HepG2 (cell line): ENCODE measurements around the gene ENC1. TPM values are rescaled to one million over a fixed set of nuclear protein-coding genes. Genes with fewer than 3 reads are reported as not detected.

Experiments used
- ATAC-seq: fragments of 200-7000 bp; cut with Tn5 transposase; 3 replicates; pipeline ENCODE4 v1.9.1; 2020; ENCODE audit warnings: mild to moderate bottlenecking, moderate library complexity
- BruUV-seq: library from RNA; stranded (reverse); fragments of 400-500 nt; replicated peaks from 2 replicates; lab custom pipeline; 2021; lab: Mats Ljungman, UMichigan
- CTCF ChIA-PET: fragments of 300-600 bp; formaldehyde crosslinking; extraction: SDS; loops from one replicate; lab custom pipeline; 2021; ENCODE audit warnings: low total read pairs, inconsistent platforms, low intra/inter-chr PET ratio; lab: Yijun Ruan, JAX
- POLR2A ChIA-PET: fragments of 350-600 bp; sonication (Branson Sonifier 250); formaldehyde crosslinking; loops from one replicate; lab custom pipeline; 2020; ENCODE audit warnings: antibody characterized with exemption, inconsistent platforms; lab: Yijun Ruan, JAX
- DNase-seq: peaks from one replicate; pipeline ENCODE4 v3.0.0-alpha.2; 2015; ENCODE audit warnings: low spot score
- FAIRE-seq: peaks from 3 replicates; lab custom pipeline; 2011; peaks lifted over from hg19 to GRCh38; lab: Jason Lieb, UNC
- H2AFZ ChIP-seq: one replicate; pipeline ENCODE4 v1.6.1; 2011; ENCODE audit warnings: low read length, inconsistent platforms
- H3K27ac ChIP-seq: fragments of 300-600 bp; 3 replicates; pipeline ENCODE4 v1.8.0; 2011; ENCODE audit warnings: mixed run types, mild to moderate bottlenecking, mixed read lengths, low read length, inconsistent platforms; ENCODE audit not compliant: insufficient read depth; ENCODE audit errors: extremely low read length
- H3K27me3 ChIP-seq, 2 experiments: fragments of 200-600 bp in 1 of 2; 2 replicates in 1 of 2; 3 replicates in 1 of 2; pipeline versions ENCODE4 v1.6.0 to v1.8.0; 2011; ENCODE audit warnings: low read length in 2 of 2, mild to moderate bottlenecking in 2 of 2, moderate library complexity in 2 of 2, inconsistent platforms in 1 of 2; ENCODE audit not compliant: insufficient read depth in 2 of 2, control insufficient read depth in 1 of 2
- H3K36me3 ChIP-seq, 2 experiments: fragments of 200-600 bp in 1 of 2; replicated peaks in 1 of 2; 2 replicates in 1 of 2; 3 replicates in 1 of 2; pipeline versions ENCODE4 v1.5.1 to v1.8.0; 2011; ENCODE audit warnings: low read length in 2 of 2, inconsistent platforms in 1 of 2; ENCODE audit not compliant: insufficient read depth in 2 of 2, control insufficient read depth in 1 of 2
- H3K4me1 ChIP-seq: 2 replicates; pipeline ENCODE4 v1.5.1; 2012; ENCODE audit warnings: low read length, inconsistent platforms; ENCODE audit not compliant: insufficient read depth
- H3K4me2 ChIP-seq: 2 replicates; pipeline ENCODE4 v1.6.0; 2011; ENCODE audit warnings: low read depth, low read length, inconsistent platforms
- H3K4me3 ChIP-seq, 3 experiments: fragments of 200-600 bp in 1 of 3; sonication (generic), shearing (Covaris generic) in 1 of 3; replicated peaks in 1 of 3; 2 replicates each; pipeline ENCODE4 v1.5.1; 2011 to 2016; ENCODE audit warnings: low read length in 3 of 3, inconsistent platforms in 2 of 3, low read depth in 2 of 3, mild to moderate bottlenecking in 2 of 3, control low read depth in 1 of 3, mixed read lengths in 1 of 3; ENCODE audit not compliant: insufficient read depth in 1 of 3
- H3K79me2 ChIP-seq: one replicate; pipeline ENCODE4 v1.6.1; 2011; ENCODE audit warnings: low read length, inconsistent platforms; ENCODE audit not compliant: insufficient read depth
- H3K9ac ChIP-seq: 2 replicates; pipeline ENCODE4 v1.6.0; 2011; ENCODE audit warnings: mild to moderate bottlenecking, low read depth, low read length, inconsistent platforms; ENCODE audit not compliant: insufficient read depth
- H3K9me3 ChIP-seq: 2 replicates; pipeline ENCODE4 v1.5.1; 2012; ENCODE audit warnings: mild to moderate bottlenecking, low read length
- H4K20me1 ChIP-seq: 2 replicates; pipeline ENCODE4 v1.6.0; 2011; ENCODE audit warnings: inconsistent platforms, mild to moderate bottlenecking, low read length, moderate library complexity; ENCODE audit not compliant: insufficient read depth
- ATF1 ChIP-seq: IDR thresholded peaks from 2 replicates; pipeline ENCODE4 v1.6.1; 2016; ENCODE audit warnings: mild to moderate bottlenecking, control low read depth
- ELF4 ChIP-seq: sonication (generic); formaldehyde crosslinking; IDR thresholded peaks from 2 replicates; pipeline ENCODE4 v1.5.0; 2020; ENCODE audit warnings: missing genetic modification reagents, mild to moderate bottlenecking, moderate library complexity, borderline replicate concordance
- GABPA ChIP-seq, 2 experiments: IDR thresholded peaks; 2 replicates each; pipeline ENCODE4 v1.6.1; 2011 to 2016; ENCODE audit warnings: low read depth in 2 of 2, low read length in 1 of 2, missing biosample characterization in 1 of 2, missing genetic modification characterization in 1 of 2
- HMGA1 ChIP-seq: sonication (generic); formaldehyde crosslinking; conservative IDR thresholded peaks from 2 replicates; pipeline ENCODE4 v1.4.0; 2020; ENCODE audit warnings: missing genetic modification reagents
- KAT8 ChIP-seq: IDR thresholded peaks from 2 replicates; pipeline ENCODE4 v1.6.1; 2016; ENCODE audit warnings: missing genetic modification reagents, missing compliant biosample characterization
- KLF9 ChIP-seq: IDR thresholded peaks from 2 replicates; pipeline ENCODE4 v1.6.1; 2016; ENCODE audit warnings: low read depth
- NFYB ChIP-seq: sonication (generic); formaldehyde crosslinking; IDR thresholded peaks from 2 replicates; pipeline ENCODE4 v1.4.0; 2020; ENCODE audit warnings: missing genetic modification reagents
- TRIM24 ChIP-seq: sonication (generic); formaldehyde crosslinking; IDR thresholded peaks from 2 replicates; pipeline ENCODE4 v1.8.0; 2022; ENCODE audit warnings: mild to moderate bottlenecking, missing genetic modification reagents
- ZFP82 ChIP-seq: sonication (generic); formaldehyde crosslinking; IDR thresholded peaks from 2 replicates; pipeline ENCODE4 v1.5.1; 2020; ENCODE audit warnings: mild to moderate bottlenecking, missing genetic modification reagents, borderline replicate concordance
- ZFP90 ChIP-seq: sonication (generic); formaldehyde crosslinking; IDR thresholded peaks from 2 replicates; pipeline ENCODE4 v1.8.0; 2022; ENCODE audit warnings: missing genetic modification reagents, mild to moderate bottlenecking, inconsistent platforms, borderline replicate concordance
- ZNF234 ChIP-seq: sonication (generic); formaldehyde crosslinking; conservative IDR thresholded peaks from 2 replicates; pipeline ENCODE4 v1.5.1; 2020; ENCODE audit warnings: mild to moderate bottlenecking, missing genetic modification reagents
- ZNF550 ChIP-seq: sonication (generic); formaldehyde crosslinking; IDR thresholded peaks from 2 replicates; pipeline ENCODE4 v1.4.0; 2020; ENCODE audit warnings: mild to moderate bottlenecking, missing genetic modification reagents, borderline replicate concordance
- ZNF670 ChIP-seq: sonication (generic); formaldehyde crosslinking; IDR thresholded peaks from 2 replicates; pipeline ENCODE4 v1.8.0; 2022; ENCODE audit warnings: mild to moderate bottlenecking, missing genetic modification reagents, borderline replicate concordance
- WGBS: methylation state at CpG from one replicate; pipeline ENCODE4 v1.1.6; 2017; ENCODE audit warnings: low lambda C conversion rate; 5-methylcytosine and 5-hydroxymethylcytosine counted together
- in situ Hi-C: cut with HindIII; loops from 2 replicates; pipeline ENCODE4 v1.10.0; 2017; ENCODE audit warnings: low pct_unique_long_range_greater_than_20kb; ENCODE audit not compliant: extremely low pct_ligation_motif_present
- intact Hi-C: fragments of 100-400 bp; cut with micrococcal nuclease; formaldehyde crosslinking; loops from one replicate; pipeline ENCODE4 v1.10.0; 2022; ENCODE audit not compliant: unreplicated experiment
- polyA plus RNA-seq, 8 experiments: library from polyadenylated mRNA; depleted of rRNA in 3 of 8; stranded (reverse) in 7 of 8; unstranded in 1 of 8; fragments of >200 nt; fragmentation: Illumina TruSeq in 4 of 8; extraction: Trizol in 4 of 8; gene quantifications; 2 replicates each; pipeline versions ENCODE4 v1.2.1 to v1.2.3, GENCODE V29; 2011 to 2016; ENCODE audit warnings: low read depth in 4 of 8, missing spikeins in 1 of 8, mixed read lengths in 1 of 8; ENCODE audit not compliant: insufficient read depth in 1 of 8
- total RNA-seq, 5 experiments: library from RNA; depleted of rRNA; stranded (reverse); fragments of >200 nt; fragmentation: Illumina TruSeq; extraction: Trizol; gene quantifications; 2 replicates each; pipeline ENCODE4 v1.2.3, GENCODE V29; 2016; ENCODE audit warnings: low read depth in 1 of 5

ENC1 gene
- total and polyA plus RNA-seq, 2 of the 13 experiments (the other 11 are each of a cell fraction or from before 2014, with no cell fraction given) = 63.8 to 64.4 TPM

DNA sequence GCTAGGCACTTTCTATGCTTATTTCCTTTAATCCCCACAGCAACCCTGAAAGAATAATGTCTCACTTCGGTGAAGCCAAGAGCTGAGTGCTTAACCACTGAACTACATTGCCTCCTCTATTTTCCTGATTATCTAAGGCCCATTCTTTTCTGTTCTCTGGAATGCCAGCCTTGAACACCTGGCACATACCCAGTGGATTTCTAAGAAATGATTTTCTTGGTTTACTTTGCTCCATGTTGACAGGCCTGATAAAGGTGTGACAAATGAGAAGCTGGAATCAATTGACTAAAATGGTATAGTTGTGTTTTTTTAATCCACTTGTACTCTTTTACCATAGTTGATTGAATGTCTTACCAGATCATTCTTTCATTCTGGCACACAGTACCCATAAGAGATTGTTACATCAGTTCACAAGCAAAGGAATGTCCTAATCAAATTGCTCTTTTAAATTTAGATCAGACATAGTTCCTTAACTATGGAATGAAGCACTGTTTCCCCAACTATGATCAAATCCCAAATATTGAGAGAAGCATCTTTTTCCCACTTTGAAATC, 9.0 kb upstream of the ENC1 start:
- Histone ChIP-seq H3K9me3 (no peaks in the 10 kb centered on the region), H3K36me3 (no peaks in the 10 kb centered on the region), H3K4me1 (peaks cover 45% of the 10 kb centered on the region), H3K27me3 (0 out of 5 replicates have a peak, but pooled peaks cover 0 to 3% of the 10 kb centered on the region in 2 experiments), H3K4me2 (no peak overlapping the region), H2AFZ (no peak overlapping the region), H3K9ac (no peak overlapping the region), H3K79me2 (no peaks in the 10 kb centered on the region), H4K20me1 (no peaks in the 10 kb centered on the region), H3K27ac (no peak overlapping the region), H3K4me3 (no peak overlapping the region)
- TF ChIP-seq KLF9 (CRISPR knock-in tag) = no peak
- no peak for TF ChIP-seq ZNF234 (CRISPR knock-in tag)
- no peak for TF ChIP-seq NFYB
- no peak for TF ChIP-seq ELF4 (CRISPR knock-in tag)
- no peak for TF ChIP-seq KAT8 (CRISPR knock-in tag)
- no peak for TF ChIP-seq HMGA1
- no peak for TF ChIP-seq ATF1 (CRISPR knock-in tag)
- no peak for TF ChIP-seq ZNF670 (CRISPR knock-in tag)
- no peak for TF ChIP-seq GABPA (IDR thresholded peaks at IDR 0.05; ENCODE audit: low read depth, low read length)
- TF ChIP-seq GABPA (CRISPR knock-in tag; IDR thresholded peaks at IDR 0.05; ENCODE audit: low read depth) = no peak
- no peak for TF ChIP-seq TRIM24 (CRISPR knock-in tag)
- no peak for TF ChIP-seq ZFP82 (CRISPR knock-in tag)
- no peak for TF ChIP-seq ZNF550 (CRISPR knock-in tag)
- TF ChIP-seq ZFP90 (CRISPR knock-in tag) = no peak
- FAIRE-seq (no peak), DNase-seq (no peak), ATAC-seq (no peak)
- POLR2A ChIA-PET = interaction anchor here (1.7 kb wide), 1 partner anchor 9 kb away, joined by 6 read pairs; the partner anchor contains the start of gene ENC1
- no TSS peak for BruUV-seq
- in situ Hi-C loops = loop anchor here (5.0 to 10.0 kb wide), 2 partner anchors 605 to 747 kb away; no protein-coding TSS in a partner anchor
- 5% methylated on average over 1 of the region's 1 CpG for WGBS
- intact Hi-C loops = loop anchor here (1.0 to 2.0 kb wide), 3 partner anchors 437 to 664 kb away; no protein-coding TSS in a partner anchor
- CTCF ChIA-PET = interaction anchor here (0.6 to 2.8 kb wide), 6 partner anchors 252 to 747 kb away, joined by 3 to 25 read pairs (median 4); no protein-coding TSS in a partner anchor
